ENCODE measurements around the gene VPS37B.
"Not testable (repeated sequence)": the region's sequence is repeated elsewhere in the genome, so short reads cannot be mapped to it uniquely, and the experiment has no call there.

VPS37B gene

DNA sequence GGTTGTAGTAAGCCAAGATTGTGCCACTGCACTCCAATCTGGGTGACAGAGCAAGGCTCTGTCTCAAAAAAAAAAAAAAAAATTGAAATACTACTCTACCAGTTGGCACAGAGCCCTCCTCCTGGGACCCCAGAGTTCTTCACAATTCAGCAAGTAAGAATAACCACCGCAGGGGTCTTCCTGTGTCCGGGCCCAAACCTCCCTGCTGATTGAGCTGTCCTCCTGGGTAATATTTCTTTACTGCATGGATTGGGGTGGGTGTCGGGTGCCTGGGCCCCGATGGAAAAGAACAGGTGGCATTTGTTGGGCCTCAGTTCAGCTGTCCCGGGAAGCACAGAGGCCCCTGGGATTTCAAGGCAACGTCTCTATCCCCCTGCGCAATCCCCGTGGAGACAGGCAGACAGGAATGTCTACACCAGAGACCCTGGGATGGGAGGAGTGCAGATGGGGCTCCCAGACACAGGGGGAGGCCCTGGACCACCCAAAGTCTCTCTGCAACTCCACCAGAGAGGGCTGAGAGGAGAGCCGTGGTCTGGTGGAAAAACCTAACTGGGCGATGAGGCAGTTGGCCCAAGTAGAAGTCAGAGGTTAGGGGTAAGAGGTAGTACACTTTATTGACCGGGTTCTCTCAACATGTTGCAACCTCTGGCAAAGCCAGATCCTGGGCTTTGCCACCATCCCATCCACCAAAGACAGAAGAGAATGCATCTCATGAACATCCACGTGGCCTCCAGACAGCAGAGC lies 32.7 kb upstream of the VPS37B start:
- H3K9me3 ChIP-seq (ENCODE audit: low read length): no peaks in the 10 kb centered on the region
- peaks cover 4% of the 10 kb centered on the region for H3K4me1 ChIP-seq (ENCODE audit: insufficient read depth, low read length)
- no peaks in the 10 kb centered on the region for H3K36me3 ChIP-seq (ENCODE audit: insufficient read depth, low read length)
- H3K27me3 ChIP-seq (ENCODE audit: insufficient read depth, low read length): no peaks in the 10 kb centered on the region
- H3K4me3 ChIP-seq (ENCODE audit: low read length): no peak overlapping the region
- H2AFZ ChIP-seq (ENCODE audit: low read depth, low read length): no peak overlapping the region

GRCh38 chr12:122927756-122928403 lies 32.0 kb upstream of the VPS37B start:
- peaks cover 4% of the 10 kb centered on the region for H3K4me1 ChIP-seq (ENCODE audit: insufficient read depth, low read length)
- H3K27me3 ChIP-seq (ENCODE audit: insufficient read depth, low read length): no peaks in the 10 kb centered on the region
- no peaks in the 10 kb centered on the region for H3K36me3 ChIP-seq (ENCODE audit: insufficient read depth, low read length)

DNA sequence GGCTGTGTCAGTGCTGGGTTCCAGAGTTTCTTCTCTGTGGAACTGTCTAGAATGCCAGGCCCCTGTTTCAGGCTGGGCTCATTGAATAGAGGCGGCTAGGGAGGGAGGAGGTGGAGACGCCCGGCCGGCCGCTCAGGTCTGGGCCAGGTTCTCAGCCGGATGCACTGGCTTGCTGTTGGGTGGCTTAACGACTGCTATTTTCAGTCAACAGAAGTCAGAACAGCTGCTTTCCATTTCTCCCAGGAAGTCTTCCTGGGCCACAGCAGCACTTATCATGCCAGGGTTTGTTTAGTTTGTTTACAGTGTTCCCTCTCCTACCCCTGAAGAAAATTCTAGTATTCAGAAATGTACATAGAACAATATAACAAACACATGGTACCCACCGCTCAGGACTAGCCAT lies 26.0 kb upstream of the VPS37B start:
- no peaks in the 10 kb centered on the region for H3K36me3 ChIP-seq (ENCODE audit: insufficient read depth, low read length)

More at GRCh38 chr12:122927756-122928403, 32.0 kb upstream of the VPS37B start:
- H3K9me3 ChIP-seq (ENCODE audit: low read length): no peaks in the 10 kb centered on the region
- H2AFZ ChIP-seq (ENCODE audit: low read depth, low read length): no peak overlapping the region
- H3K4me3 ChIP-seq (ENCODE audit: low read length): no peak overlapping the region

DNA sequence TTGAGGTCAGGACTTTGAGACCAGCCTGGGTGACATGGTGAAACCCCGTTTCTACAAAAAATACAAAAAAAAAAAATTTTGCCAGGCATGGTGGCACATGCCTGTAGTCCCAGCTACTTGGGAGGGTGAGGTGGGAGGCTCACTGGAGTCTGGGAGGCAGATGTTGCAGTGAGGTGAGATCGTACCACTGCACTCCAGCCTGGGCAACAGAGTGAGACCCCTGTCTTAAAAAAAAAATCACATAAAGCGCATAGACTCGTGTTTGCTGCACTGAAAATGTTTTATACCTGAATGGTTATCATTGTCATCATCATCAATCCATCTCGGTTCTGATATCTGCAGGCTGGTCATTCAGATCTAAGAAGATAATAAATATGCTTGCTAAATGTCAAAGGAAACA lies 24.8 kb upstream of the VPS37B start:
- Histone ChIP-seq H3K36me3 (ENCODE audit: insufficient read depth, low read length) (no peaks in the 10 kb centered on the region), H3K27me3 (ENCODE audit: insufficient read depth, low read length) (no peaks in the 10 kb centered on the region), H2AFZ (ENCODE audit: low read depth, low read length) (no peak overlapping the region), H3K4me3 (ENCODE audit: low read length) (no peak overlapping the region), H3K9me3 (ENCODE audit: low read length) (no peaks in the 10 kb centered on the region), H3K4me1 (ENCODE audit: insufficient read depth, low read length) (no peaks in the 10 kb centered on the region)

More for the DNA sequence above, 26.0 kb upstream of the VPS37B start:
- Histone ChIP-seq H2AFZ (ENCODE audit: low read depth, low read length) (no peak overlapping the region), H3K27me3 (ENCODE audit: insufficient read depth, low read length) (no peaks in the 10 kb centered on the region), H3K9me3 (ENCODE audit: low read length) (no peaks in the 10 kb centered on the region), H3K4me3 (ENCODE audit: low read length) (no peak overlapping the region), H3K4me1 (ENCODE audit: insufficient read depth, low read length) (no peaks in the 10 kb centered on the region)

DNA sequence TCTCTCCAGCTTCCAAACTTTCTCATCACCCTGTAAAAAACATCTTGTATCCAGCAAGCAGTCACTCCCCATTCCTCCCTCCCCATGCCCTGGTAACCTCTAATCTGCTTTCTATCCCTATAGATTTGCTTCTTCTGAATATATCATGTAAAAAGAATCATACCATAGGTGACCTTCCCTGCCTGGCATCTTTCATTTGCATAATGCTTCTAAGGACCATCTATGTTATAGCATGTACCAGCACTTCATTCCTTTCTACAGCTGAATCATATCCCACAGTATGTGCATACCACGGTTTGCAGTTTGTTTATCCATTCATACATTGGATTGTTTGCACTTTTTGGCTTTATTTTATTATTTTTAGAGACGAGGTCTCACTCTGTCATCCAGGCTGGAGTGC lies 22.9 kb upstream of the VPS37B start:
- H3K9me3 ChIP-seq (ENCODE audit: low read length): peaks cover 3% of the 10 kb centered on the region
- H3K4me3 ChIP-seq (ENCODE audit: low read length): no peak overlapping the region
- H3K36me3 ChIP-seq (ENCODE audit: insufficient read depth, low read length): no peaks in the 10 kb centered on the region
- H3K4me1 ChIP-seq (ENCODE audit: insufficient read depth, low read length): no peaks in the 10 kb centered on the region
- no peaks in the 10 kb centered on the region for H3K27me3 ChIP-seq (ENCODE audit: insufficient read depth, low read length)
- no peak overlapping the region for H2AFZ ChIP-seq (ENCODE audit: low read depth, low read length)

DNA sequence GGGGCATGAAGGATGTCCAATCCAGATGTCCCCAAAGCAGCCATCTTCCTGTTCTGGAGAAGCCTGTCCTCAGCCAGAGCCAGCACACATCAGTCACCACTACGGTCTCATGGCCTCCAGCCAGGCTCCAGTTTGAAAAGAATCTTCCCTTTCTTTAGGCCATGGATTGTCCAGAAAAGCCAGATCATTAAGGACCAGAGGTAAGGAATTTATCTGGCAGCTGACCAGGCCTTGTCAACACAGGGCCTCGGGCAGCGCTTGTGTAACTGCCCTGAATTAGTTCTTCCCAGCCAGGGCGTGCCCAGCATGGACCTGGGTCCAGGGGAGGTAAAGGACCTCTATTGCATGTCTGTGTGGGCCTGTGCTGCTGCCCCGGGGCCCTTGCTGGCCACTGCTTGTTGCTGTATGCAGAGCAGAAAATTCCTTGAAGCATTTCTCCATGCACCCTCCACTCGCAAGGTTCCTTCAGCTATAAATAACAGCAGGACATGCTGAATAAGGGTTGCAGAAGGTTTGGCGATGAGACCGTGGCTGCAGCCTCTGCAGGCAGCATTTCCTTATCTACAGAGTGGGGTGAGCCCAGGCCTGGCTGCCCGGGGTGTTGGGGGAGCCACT lies 21.7 kb upstream of the VPS37B start:
- Histone ChIP-seq H3K36me3 (ENCODE audit: insufficient read depth, low read length) (no peaks in the 10 kb centered on the region), H3K4me3 (ENCODE audit: low read length) (no peak overlapping the region), H3K9me3 (ENCODE audit: low read length) (peaks cover 4% of the 10 kb centered on the region), H3K4me1 (ENCODE audit: insufficient read depth, low read length) (no peaks in the 10 kb centered on the region), H3K27me3 (ENCODE audit: insufficient read depth, low read length) (no peaks in the 10 kb centered on the region), H2AFZ (ENCODE audit: low read depth, low read length) (no peak overlapping the region)

DNA sequence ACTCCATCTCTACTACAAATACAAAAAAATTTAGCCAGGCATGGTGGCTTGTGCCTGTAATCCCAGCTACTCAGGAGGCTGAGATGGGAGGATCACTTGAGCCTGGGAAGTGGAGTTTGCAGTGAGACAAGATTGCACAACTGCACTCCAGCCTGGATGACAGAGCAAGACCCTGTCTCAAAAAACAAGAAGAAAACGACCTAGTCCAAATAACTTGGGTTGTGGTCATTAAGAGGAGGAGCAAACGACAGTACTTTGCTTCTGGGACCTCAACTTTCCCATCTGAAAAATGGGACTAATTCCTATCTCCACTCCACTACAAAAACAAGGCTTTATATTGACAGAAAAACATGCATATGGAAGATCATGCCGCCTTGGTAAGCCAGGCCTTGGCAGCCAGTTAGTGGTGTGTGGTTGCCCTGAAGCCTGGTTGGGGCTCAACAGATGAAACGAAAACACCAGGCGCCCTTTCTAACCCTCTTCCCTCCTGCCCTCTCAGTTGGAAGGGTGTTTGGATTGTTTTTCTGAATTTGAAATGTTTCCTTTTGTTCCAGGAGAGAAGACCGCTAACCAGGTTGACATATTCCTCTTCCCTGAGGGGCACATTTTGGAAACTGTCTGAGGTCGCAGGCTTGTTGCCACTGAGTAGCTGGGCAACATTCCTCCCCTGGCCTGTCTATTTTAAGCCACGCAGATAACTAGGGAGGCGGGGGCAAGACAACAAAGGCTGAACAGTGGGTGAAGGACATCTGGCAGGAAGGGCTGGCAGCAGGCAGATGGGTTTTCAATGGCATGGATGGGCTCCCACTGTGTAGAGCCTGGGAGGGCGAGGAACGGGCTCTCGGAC lies 13.7 kb upstream of the VPS37B start:
- Histone ChIP-seq H3K27me3 (ENCODE audit: insufficient read depth, low read length) (no peaks in the 10 kb centered on the region), H2AFZ (ENCODE audit: low read depth, low read length) (no peak overlapping the region), H3K36me3 (ENCODE audit: insufficient read depth, low read length) (no peaks in the 10 kb centered on the region), H3K4me3 (ENCODE audit: low read length) (no peak overlapping the region), H3K4me1 (ENCODE audit: insufficient read depth, low read length) (peaks cover 11% of the 10 kb centered on the region), H3K9me3 (ENCODE audit: low read length) (peaks cover 2% of the 10 kb centered on the region)

DNA sequence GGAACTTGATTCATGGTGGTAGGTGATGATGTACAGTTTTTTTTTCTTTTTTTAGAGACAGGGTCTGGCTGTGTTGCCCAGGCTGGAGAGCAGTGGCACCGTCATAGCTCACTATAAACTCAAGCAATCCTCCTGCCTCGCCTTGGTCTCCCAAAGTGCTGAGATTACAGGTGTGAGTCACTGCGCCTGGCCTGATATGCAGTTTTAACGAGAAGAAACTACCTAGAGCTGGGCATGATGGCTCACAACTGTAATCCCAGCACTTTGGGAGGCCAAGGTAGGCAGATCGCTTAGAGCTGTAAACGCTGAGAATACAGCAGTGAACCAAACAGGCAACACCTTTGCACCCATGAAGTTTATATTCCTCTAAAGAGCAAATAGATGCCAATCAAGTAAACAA lies 13.0 kb upstream of the VPS37B start:
- Histone ChIP-seq H2AFZ (ENCODE audit: low read depth, low read length) (no peak overlapping the region), H3K4me1 (ENCODE audit: insufficient read depth, low read length) (peaks cover 11% of the 10 kb centered on the region), H3K4me3 (ENCODE audit: low read length) (no peak overlapping the region), H3K36me3 (ENCODE audit: insufficient read depth, low read length) (no peaks in the 10 kb centered on the region), H3K27me3 (ENCODE audit: insufficient read depth, low read length) (no peaks in the 10 kb centered on the region), H3K9me3 (ENCODE audit: low read length) (peaks cover 2% of the 10 kb centered on the region)

- H3K9me3 ChIP-seq (ENCODE audit: low read length); H3K36me3 ChIP-seq (ENCODE audit: insufficient read depth, low read length); H3K27me3 ChIP-seq (ENCODE audit: insufficient read depth, low read length); H3K4me1 ChIP-seq (ENCODE audit: insufficient read depth, low read length); H3K4me3 ChIP-seq (ENCODE audit: low read length); H2AFZ ChIP-seq (ENCODE audit: low read depth, low read length): not testable (repeated sequence)
Observed at GRCh38 chr12:122905258-122905657, 9.3 kb upstream of the VPS37B start.

- H2AFZ ChIP-seq (ENCODE audit: low read depth, low read length): no peak overlapping the region
- no peaks in the 10 kb centered on the region for H3K9me3 ChIP-seq (ENCODE audit: low read length)
- no peaks in the 10 kb centered on the region for H3K36me3 ChIP-seq (ENCODE audit: insufficient read depth, low read length)
- peaks cover 6% of the 10 kb centered on the region for H3K4me1 ChIP-seq (ENCODE audit: insufficient read depth, low read length)
- H3K27me3 ChIP-seq (ENCODE audit: insufficient read depth, low read length): no peaks in the 10 kb centered on the region
- no peak overlapping the region for H3K4me3 ChIP-seq (ENCODE audit: low read length)
Observed at GRCh38 chr12:122903693-122904034, 7.7 kb upstream of the VPS37B start.

GRCh38 chr12:122902854-122903692 lies 7.1 kb upstream of the VPS37B start:
- no peaks in the 10 kb centered on the region for H3K27me3 ChIP-seq (ENCODE audit: insufficient read depth, low read length)
- no peak overlapping the region for H3K4me3 ChIP-seq (ENCODE audit: low read length)
- no peak overlapping the region for H2AFZ ChIP-seq (ENCODE audit: low read depth, low read length)
- H3K36me3 ChIP-seq (ENCODE audit: insufficient read depth, low read length): no peaks in the 10 kb centered on the region
- H3K9me3 ChIP-seq (ENCODE audit: low read length): no peaks in the 10 kb centered on the region
- H3K4me1 ChIP-seq (ENCODE audit: insufficient read depth, low read length): peaks cover 12% of the 10 kb centered on the region

- Histone ChIP-seq H3K36me3 (ENCODE audit: insufficient read depth, low read length) (no peaks in the 10 kb centered on the region), H3K4me1 (ENCODE audit: insufficient read depth, low read length) (peaks cover 16% of the 10 kb centered on the region), H3K27me3 (ENCODE audit: insufficient read depth, low read length) (no peaks in the 10 kb centered on the region), H3K9me3 (ENCODE audit: low read length) (no peaks in the 10 kb centered on the region), H2AFZ (ENCODE audit: low read depth, low read length) (no peak overlapping the region), H3K4me3 (ENCODE audit: low read length) (no peak overlapping the region)
Observed at GRCh38 chr12:122899887-122900286, 4.0 kb upstream of the VPS37B start.
